Ovary (tissue), 3 donors: Measurements from ENCODE around the gene KCND2.

Experiments used
- EP300 ChIP-seq: sonication (generic); formaldehyde crosslinking; IDR thresholded peaks from one replicate; pipeline ENCODE4 v1.6.1; 2017; ENCODE audit warnings: antibody characterized with exemption
- POLR2A ChIP-seq: fragments of 450-650 bp; IDR thresholded peaks from one replicate; pipeline ENCODE4 v1.6.1; 2017; ENCODE audit warnings: antibody characterized with exemption, mild to moderate bottlenecking, moderate library complexity
- TF ChIP-seq, protein P1 (sequence below), 3 donors: fragments of 450-650 bp in 2 of 3; fragments of 200-600 bp in 1 of 3; IDR thresholded peaks; one replicate each; pipeline versions ENCODE4 v1.5.1 to v1.8.0; 2016 to 2022; ENCODE audit warnings: antibody characterized with exemption in 3 of 3, mild to moderate bottlenecking in 1 of 3
- donor health status: DM: no; HTN: no; CAD: no.

GRCh38 chr7:120373174-120373573 lies 100.2 kb downstream of the KCND2 start:
- no peak for TF ChIP-seq POLR2A
- TF ChIP-seq, protein P1, sequence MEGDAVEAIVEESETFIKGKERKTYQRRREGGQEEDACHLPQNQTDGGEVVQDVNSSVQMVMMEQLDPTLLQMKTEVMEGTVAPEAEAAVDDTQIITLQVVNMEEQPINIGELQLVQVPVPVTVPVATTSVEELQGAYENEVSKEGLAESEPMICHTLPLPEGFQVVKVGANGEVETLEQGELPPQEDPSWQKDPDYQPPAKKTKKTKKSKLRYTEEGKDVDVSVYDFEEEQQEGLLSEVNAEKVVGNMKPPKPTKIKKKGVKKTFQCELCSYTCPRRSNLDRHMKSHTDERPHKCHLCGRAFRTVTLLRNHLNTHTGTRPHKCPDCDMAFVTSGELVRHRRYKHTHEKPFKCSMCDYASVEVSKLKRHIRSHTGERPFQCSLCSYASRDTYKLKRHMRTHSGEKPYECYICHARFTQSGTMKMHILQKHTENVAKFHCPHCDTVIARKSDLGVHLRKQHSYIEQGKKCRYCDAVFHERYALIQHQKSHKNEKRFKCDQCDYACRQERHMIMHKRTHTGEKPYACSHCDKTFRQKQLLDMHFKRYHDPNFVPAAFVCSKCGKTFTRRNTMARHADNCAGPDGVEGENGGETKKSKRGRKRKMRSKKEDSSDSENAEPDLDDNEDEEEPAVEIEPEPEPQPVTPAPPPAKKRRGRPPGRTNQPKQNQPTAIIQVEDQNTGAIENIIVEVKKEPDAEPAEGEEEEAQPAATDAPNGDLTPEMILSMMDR (IDR thresholded peaks at IDR 0.05), result no peak
- TF ChIP-seq EP300, result no peak
